GM12892 (cell line): ENCODE measurements around the gene TMTC1.

Experiments used
- DNase-seq: peaks from one replicate; pipeline ENCODE4 v3.0.0; 2011; ENCODE audit not compliant: insufficient read length
- FAIRE-seq: peaks from 2 replicates; lab custom pipeline; 2011; peaks lifted over from hg19 to GRCh38; lab: Jason Lieb, UNC
- POLR2A ChIP-seq: IDR thresholded peaks from 2 replicates; pipeline ENCODE4 v1.6.1; 2011; ENCODE audit warnings: low read depth, low read length, control low read depth
- POLR2AphosphoS5 ChIP-seq: IDR thresholded peaks from 2 replicates; pipeline ENCODE4 v1.6.1; 2011; ENCODE audit warnings: low read depth, low read length, control low read depth
- TAF1 ChIP-seq: IDR thresholded peaks from 2 replicates; pipeline ENCODE4 v1.6.1; 2011; ENCODE audit warnings: low read depth, mild to moderate bottlenecking, control low read depth, low read length, borderline replicate concordance

Gene TMTC1

DNA sequence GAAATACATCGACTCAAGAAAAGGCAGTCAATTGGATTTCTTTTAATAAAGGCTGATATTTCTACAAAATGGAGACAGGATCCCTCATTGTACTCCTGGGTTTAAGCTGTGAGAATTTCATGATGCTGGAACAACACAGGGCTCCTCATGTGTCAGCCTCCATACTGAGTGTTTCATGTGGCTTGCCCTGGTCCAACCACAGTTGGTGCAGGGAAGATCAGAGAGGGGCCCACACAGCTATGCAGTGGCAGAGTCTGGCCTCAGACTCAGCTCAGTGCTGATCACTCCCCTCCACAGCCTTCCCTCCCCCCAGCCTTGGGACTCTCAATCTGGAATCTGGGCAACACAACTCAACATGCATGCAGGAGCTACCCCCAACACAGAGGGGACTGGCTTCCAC lies 163.7 kb downstream of the TMTC1 start:
- TF ChIP-seq TAF1 (no peak), POLR2AphosphoS5 (no peak), POLR2A (no peak)
- DNase-seq: no peak
- FAIRE-seq: no peak

GRCh38 chr12:29617407-29617803 lies 166.3 kb downstream of the TMTC1 start:
- FAIRE-seq (no peak), DNase-seq (no peak)
- TF ChIP-seq TAF1 (no peak), POLR2AphosphoS5 (no peak)

DNA sequence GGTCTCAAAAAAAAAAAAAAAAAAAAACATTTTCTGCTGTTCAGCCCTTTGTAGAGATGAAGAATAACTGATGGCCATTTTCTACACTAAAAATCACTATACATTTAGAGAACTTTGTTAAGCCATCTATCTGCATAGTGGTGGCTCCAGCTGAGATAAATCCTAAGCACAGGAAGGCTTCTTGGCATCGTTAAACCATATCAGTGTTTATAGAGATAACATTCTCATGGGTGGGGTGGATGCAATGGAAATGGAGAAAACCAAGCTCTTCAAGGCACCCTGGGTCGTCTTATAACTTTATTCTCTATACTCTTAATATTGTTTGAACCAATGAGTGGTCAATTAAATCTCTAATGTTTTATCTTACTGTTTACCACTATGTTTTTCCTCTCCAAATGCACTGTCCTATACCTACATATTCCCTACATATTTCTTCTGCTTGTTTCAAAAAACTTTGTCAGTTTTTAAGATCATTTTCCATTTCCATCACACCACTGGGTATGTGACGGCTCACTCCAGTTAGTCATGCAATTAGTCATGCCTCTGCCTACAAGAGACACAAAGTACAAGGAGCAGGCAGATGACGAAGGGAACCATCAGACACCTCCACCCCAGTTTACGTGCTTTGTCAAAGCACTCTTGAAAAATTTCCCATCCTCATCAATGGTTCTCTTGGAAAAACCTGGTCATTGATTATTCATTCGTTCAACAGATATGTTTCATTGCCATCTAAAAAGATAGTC lies 166.9 kb downstream of the TMTC1 start:
- no peak for TF ChIP-seq TAF1
- no peak for TF ChIP-seq POLR2AphosphoS5
- no peak for TF ChIP-seq POLR2A
- FAIRE-seq (no peak), DNase-seq (no peak)

DNA sequence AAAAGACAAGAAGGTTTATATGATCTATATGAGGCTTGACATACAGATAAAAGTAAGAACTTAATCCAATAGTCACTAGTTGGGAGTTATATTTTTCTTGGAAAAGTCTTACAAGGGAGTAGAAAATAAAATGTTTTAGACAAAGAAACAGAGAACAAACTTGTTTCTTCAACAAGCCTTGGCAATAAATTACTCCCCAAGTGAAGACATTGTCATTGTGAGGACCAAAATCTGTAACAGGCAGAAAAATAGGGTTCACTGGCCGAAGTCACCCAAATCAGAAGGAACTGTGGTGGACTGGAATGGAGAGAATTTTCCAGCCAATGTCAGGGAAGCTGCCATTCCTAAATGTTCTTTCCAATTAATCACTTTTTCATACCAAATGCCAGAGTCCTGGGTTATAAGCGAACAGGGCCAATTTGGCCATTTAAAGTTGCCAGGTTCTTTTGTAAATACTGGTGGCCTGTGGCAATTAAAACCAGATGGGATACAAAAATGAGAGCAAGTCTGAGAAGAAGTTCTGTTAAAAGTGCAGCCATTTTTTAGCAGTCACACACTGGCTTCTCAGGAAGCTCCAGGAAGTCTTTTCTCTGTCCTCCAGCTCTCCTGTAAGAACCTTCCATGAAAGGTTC lies 168.9 kb downstream of the TMTC1 start:
- TF ChIP-seq POLR2A (no peak), POLR2AphosphoS5 (no peak), TAF1 (no peak)
- DNase-seq: no peak
- FAIRE-seq: no peak

DNA sequence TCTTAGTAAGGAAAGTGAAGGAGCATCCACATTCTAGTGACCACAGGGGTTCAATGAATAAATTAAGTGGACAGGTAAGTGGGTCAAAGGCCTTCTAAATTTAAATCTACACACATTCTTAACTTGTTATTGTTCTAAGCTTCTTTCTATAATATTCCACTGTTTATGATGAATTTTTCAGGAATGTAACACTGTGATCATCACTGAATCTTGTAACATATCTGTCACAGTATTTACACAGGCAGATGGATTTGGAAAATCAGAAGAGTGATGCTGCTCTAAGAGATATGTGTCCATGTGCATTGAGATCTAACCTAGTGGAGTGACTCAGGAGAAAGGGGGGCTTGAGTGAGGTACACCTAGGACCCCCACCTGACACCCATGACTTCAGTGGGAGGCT lies 170.8 kb downstream of the TMTC1 start:
- TF ChIP-seq POLR2A: no peak
- FAIRE-seq (no peak), DNase-seq (no peak)

GRCh38 chr12:29611906-29612305 lies 171.8 kb downstream of the TMTC1 start:
- no peak for TF ChIP-seq POLR2A
- no peak for TF ChIP-seq POLR2AphosphoS5
- TF ChIP-seq TAF1: no peak
- FAIRE-seq (no peak), DNase-seq (no peak)

DNA sequence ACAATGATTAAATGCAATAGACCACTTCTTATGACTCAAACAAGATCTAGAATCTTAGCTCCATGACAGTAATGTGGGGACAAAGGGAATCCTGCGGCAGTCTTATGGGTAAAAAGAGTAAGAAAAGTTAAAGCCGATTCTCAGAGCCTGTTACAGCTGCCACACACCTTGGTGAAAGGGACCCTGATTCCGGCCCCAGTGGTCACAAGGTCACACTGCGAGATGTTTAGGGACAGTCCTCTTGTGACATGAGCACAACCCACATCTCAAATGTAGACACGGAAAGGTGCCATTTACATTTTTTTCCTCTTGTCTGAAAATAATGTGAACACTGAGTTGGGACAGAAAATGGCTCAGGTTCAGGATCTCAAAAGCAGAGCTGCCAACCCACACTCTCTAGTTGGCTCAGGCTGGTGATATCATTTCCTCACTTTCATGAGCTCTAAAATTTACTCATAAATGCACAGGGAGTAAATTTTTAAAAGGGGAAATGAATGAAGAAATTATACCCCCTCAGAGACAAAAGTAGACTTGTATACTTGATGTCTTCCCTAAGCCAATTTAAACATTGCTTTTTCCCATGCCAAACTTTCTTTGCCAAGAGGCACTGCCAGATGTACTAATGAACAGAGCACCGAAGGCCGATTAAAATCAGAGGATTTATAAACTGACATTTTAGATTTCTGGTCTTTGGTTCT lies 173.1 kb downstream of the TMTC1 start:
- DNase-seq: no peak
- no peak for FAIRE-seq
- TF ChIP-seq POLR2A: no peak
- TF ChIP-seq TAF1: no peak
- no peak for TF ChIP-seq POLR2AphosphoS5

- FAIRE-seq (no peak), DNase-seq (no peak)
- TF ChIP-seq POLR2A (no peak), POLR2AphosphoS5 (no peak), TAF1 (no peak)
These were observed 174.1 kb downstream of the TMTC1 start for GRCh38 chr12:29609431-29610215.

DNA sequence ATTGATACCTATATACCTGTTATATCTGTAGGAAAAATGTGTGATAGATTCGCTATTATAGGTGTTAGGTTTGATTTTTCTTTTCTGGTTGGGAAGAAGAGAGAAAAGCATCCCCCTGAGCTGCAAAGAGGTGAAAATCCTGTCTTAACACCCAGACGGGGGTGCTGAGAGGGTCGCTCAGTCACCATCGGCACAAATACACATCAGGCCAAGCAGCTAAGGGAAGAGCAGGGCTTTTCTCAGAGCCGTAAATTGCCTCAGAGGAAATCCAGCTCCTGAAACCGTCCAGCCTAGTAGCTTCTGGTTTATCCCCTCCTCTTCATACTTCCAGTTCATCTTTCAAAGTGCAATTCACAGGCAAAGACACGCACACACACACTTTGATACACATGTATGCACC lies 175.2 kb downstream of the TMTC1 start:
- FAIRE-seq (no peak), DNase-seq (no peak)
- TF ChIP-seq POLR2A (no peak), POLR2AphosphoS5 (no peak), TAF1 (no peak)

DNA sequence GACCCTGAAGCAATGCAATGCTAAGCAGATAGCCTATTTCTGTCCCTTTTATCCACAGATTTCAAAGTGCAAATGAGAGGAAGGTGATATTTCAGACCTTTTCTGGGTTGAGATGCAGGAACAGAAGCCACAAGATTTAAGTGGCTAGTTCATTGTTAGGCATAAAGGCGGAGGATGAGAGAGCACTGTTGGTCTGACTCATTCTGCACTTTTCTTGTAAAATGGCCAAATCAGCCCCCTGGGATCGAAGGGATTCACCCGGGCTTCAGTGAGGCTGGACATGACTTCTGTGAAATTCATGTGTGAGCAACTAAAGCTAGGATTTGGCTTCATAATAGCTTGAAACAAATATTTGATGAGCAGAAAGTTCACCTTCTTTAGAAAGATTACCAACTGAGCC lies 184.4 kb downstream of the TMTC1 start:
- DNase-seq (no peak), FAIRE-seq (no peak)
- TF ChIP-seq POLR2AphosphoS5: no peak
- no peak for TF ChIP-seq TAF1
- no peak for TF ChIP-seq POLR2A

- DNase-seq (no peak), FAIRE-seq (no peak)
- TF ChIP-seq POLR2A: no peak
- no peak for TF ChIP-seq TAF1
- TF ChIP-seq POLR2AphosphoS5: no peak
These were observed 188.5 kb downstream of the TMTC1 start for GRCh38 chr12:29595071-29595755.
